WTC11 (cell line): ENCODE measurements around the gene GLO1.

ENCODE experiments used
- ATF2 ChIP-seq: sonication (generic); formaldehyde crosslinking; IDR thresholded peaks from 2 replicates; pipeline ENCODE4 v1.8.1; 2022; ENCODE audit warnings: low read depth, missing genetic modification reagents, borderline replicate concordance
- CREM ChIP-seq: sonication (generic); formaldehyde crosslinking; IDR thresholded peaks from 2 replicates; pipeline ENCODE4 v1.8.1; 2022; ENCODE audit warnings: mild to moderate bottlenecking, missing genetic modification reagents, moderate library complexity
- FOXP1 ChIP-seq: sonication (generic); formaldehyde crosslinking; IDR thresholded peaks from 2 replicates; pipeline ENCODE4 v1.8.0; 2022; ENCODE audit warnings: missing genetic modification reagents, mild to moderate bottlenecking, moderate library complexity, borderline replicate concordance
- HMGA2 ChIP-seq: fragments of 250-450 bp; sonication (Bioruptor Pico); IDR thresholded peaks from 2 replicates; pipeline ENCODE4 v1.4.0; 2021; ENCODE audit warnings: mild to moderate bottlenecking, moderate library complexity
- NR3C1 ChIP-seq: sonication (generic); formaldehyde crosslinking; conservative IDR thresholded peaks from 2 replicates; pipeline ENCODE4 v1.8.1; 2023; ENCODE audit warnings: low read depth, mild to moderate bottlenecking, missing genetic modification reagents
- STAT6 ChIP-seq: sonication (generic); formaldehyde crosslinking; conservative IDR thresholded peaks from 2 replicates; pipeline ENCODE4 v1.8.1; 2023; ENCODE audit warnings: mild to moderate bottlenecking, low read depth, missing genetic modification reagents, moderate library complexity
- ZBTB21 ChIP-seq: sonication (generic); formaldehyde crosslinking; IDR thresholded peaks from 2 replicates; pipeline ENCODE4 v1.8.1; 2023; ENCODE audit warnings: mild to moderate bottlenecking, missing genetic modification reagents, borderline replicate concordance
- ZNF416 ChIP-seq: fragments of 250-450 bp; sonication (Bioruptor Pico); IDR thresholded peaks from 2 replicates; pipeline ENCODE4 v1.9.0; 2021; ENCODE audit warnings: mild to moderate bottlenecking, inconsistent platforms
- TF ChIP-seq, protein P1 (sequence below): fragments of 200-600 bp; IDR thresholded peaks from 2 replicates; pipeline ENCODE4 v1.8.0; 2022; ENCODE audit warnings: antibody characterized with exemption

DNA sequence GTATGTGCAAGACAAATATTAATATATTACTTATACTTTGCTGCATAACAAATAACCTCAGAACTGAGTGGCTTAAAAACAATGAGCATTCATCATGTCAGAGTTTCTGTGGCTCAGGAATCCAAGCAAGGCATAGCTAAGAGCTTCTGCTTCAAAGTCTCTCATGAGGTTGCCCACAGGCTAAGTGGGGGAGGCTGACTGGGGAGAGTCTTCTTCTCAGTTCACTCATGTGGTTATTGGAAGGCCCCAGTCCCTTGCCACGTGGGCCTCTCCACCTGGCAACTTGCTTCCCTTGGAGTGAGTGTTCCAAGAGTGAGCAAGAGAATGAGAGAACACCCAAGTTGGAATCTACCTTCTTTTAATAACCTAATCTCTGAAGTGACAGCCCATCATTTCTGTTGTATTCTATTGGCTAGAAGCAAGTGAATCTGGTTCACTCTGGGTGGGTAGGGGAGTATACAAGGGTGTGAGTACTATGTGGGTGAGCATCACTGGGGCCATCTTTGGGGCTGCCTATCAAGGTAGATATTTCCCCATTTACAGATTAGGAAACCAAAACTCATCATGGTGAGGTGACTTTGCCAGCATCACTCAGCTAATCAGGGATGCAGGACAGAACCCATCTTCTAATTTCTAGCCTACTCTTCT is 48.1 kb upstream of the GLO1 start:
- TF ChIP-seq ATF2 (CRISPR knock-in tag) (no peak), NR3C1 (no peak), FOXP1 (CRISPR knock-in tag) (no peak), CREM (no peak), ZNF416 (CRISPR knock-in tag) (no peak), HMGA2 (CRISPR knock-in tag) (no peak), STAT6 (CRISPR knock-in tag) (no peak), ZBTB21 (no peak)
- TF ChIP-seq, protein P1, sequence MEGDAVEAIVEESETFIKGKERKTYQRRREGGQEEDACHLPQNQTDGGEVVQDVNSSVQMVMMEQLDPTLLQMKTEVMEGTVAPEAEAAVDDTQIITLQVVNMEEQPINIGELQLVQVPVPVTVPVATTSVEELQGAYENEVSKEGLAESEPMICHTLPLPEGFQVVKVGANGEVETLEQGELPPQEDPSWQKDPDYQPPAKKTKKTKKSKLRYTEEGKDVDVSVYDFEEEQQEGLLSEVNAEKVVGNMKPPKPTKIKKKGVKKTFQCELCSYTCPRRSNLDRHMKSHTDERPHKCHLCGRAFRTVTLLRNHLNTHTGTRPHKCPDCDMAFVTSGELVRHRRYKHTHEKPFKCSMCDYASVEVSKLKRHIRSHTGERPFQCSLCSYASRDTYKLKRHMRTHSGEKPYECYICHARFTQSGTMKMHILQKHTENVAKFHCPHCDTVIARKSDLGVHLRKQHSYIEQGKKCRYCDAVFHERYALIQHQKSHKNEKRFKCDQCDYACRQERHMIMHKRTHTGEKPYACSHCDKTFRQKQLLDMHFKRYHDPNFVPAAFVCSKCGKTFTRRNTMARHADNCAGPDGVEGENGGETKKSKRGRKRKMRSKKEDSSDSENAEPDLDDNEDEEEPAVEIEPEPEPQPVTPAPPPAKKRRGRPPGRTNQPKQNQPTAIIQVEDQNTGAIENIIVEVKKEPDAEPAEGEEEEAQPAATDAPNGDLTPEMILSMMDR, result no peak
